ENCODE results near the gene DCAF17. TPM values are rescaled to one million over a fixed set of nuclear protein-coding genes. Genes with fewer than 3 reads are reported as not detected.

The DCAF17 gene
- total RNA-seq, 4 donors from 2014 or later = 14.6 to 50.8 (median 23.8) TPM

DNA sequence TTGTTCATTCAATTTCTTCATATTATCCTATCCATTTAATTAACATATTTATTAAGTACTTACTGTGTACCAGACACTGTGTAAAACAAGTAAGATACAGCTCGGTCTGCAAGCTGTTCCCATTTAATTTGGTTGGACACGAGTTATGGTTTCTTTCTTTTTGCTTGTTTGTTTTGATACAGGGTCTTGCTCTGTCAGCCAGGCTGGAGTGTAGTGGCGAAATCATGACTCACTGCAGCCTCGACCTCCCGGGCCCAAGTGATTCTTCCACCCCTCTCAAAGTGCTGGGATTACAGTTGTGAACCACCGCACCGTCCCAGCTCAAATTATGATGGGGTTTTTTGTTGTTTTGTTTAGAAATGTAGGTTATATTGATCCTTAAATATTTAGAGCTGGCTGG lies 97.3 kb downstream of the DCAF17 start:
- intact Hi-C loops (cut with DNase I; ENCODE audit: low total_unique reads) = no loop called here
- Histone ChIP-seq H3K9me3 (no peaks in the 10 kb centered on the region), H3K27me3 (no peaks in the 10 kb centered on the region), H3K4me1 (peaks cover 4% of the 10 kb centered on the region in 2 donors), H3K4me3 (no peak overlapping the region), H3K36me3 (no peaks in the 10 kb centered on the region), H3K27ac (peak overlapping the region; percentile 57 to 69)
- peak; percentile 52 to 58 for DNase-seq
- TF ChIP-seq CTCF (IDR thresholded peaks at IDR 0.05) (no peak), POLR2A (IDR thresholded peaks at IDR 0.05) (no peak)

GRCh38 chr2:171531836-171532450 lies 97.9 kb downstream of the DCAF17 start:
- peak overlapping the region; percentile 57 to 69 for H3K27ac ChIP-seq
- H3K27me3 ChIP-seq = no peaks in the 10 kb centered on the region
- intact Hi-C loops (cut with DNase I; ENCODE audit: low total_unique reads) = no loop called here
- DNase-seq = no peak
- H3K4me1 ChIP-seq = peaks cover 4% of the 10 kb centered on the region in 2 donors
- H3K9me3 ChIP-seq = no peaks in the 10 kb centered on the region
- no peak overlapping the region for H3K4me3 ChIP-seq
- H3K36me3 ChIP-seq = no peaks in the 10 kb centered on the region
- no peak for TF ChIP-seq POLR2A (IDR thresholded peaks at IDR 0.05)
- TF ChIP-seq CTCF (IDR thresholded peaks at IDR 0.05) = no peak

DNA sequence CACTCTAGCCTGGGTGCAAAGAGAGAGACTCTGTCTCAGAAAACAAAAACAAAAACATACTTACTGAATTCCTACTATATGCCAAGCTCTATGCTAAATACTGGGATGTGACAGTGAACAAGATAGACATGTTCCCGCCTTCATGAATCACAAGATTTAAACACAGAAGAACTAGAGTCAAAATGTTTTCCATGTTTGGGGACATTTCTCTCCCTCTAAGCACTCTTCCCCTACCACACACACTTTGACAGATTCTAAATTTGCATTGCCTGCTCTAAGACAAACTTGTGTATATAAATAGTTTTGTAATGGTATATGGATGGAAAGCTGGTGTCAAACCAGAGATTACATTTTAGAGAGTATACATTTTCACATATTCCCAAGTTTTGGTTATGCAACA lies 99.3 kb downstream of the DCAF17 start:
- Histone ChIP-seq H3K9me3 (no peaks in the 10 kb centered on the region), H3K36me3 (no peaks in the 10 kb centered on the region), H3K27ac (no peak overlapping the region), H3K4me3 (no peak overlapping the region), H3K27me3 (no peaks in the 10 kb centered on the region), H3K4me1 (peaks cover 4% of the 10 kb centered on the region in 2 donors)
- no peak for TF ChIP-seq CTCF (IDR thresholded peaks at IDR 0.05)
- TF ChIP-seq POLR2A (IDR thresholded peaks at IDR 0.05) = no peak
- no peak for DNase-seq
- intact Hi-C loops (cut with DNase I; ENCODE audit: low total_unique reads) = no loop called here

Small RNA genes lying within 50 kb of the gene (small RNA-seq; reads per million reads assigned to genes)
- gene AC007969.2 = not detected

Other genes with a start within 250 kb of the DCAF17 start
- gene METTL8, start 236 bp upstream of the DCAF17 start, total RNA-seq = 10 to 100 TPM in 3 of 4 donors, 1 to 10 TPM in 1; 6.9 to 33.0 (median 17.7) TPM
- 100 to 1,000 TPM; 108 to 335 (median 219) TPM for gene CYBRD1, start 88.2 kb downstream of the DCAF17 start, total RNA-seq

All from uterus (tissue), 4 donors.